Stimulated activated CD4-positive, alpha-beta T cell treated with anti-CD3 and anti-CD28 coated beads, Interleukin-2, amount 100 ng/mL, for 48 hours (primary cell): ENCODE measurements around the gene HNRNPAB.
"Not testable (repeated sequence)": the region's sequence is repeated elsewhere in the genome, so short reads cannot be mapped to it uniquely, and the experiment has no call there.

ENCODE experiments used
- DNase-seq, 2 donors: peaks; one replicate each; pipeline ENCODE4 v3.0.0-alpha.2; 2020

The HNRNPAB gene

GRCh38 chr5:178247481-178248456, 43.4 kb downstream of the HNRNPAB start:
- no peak for DNase-seq

DNA sequence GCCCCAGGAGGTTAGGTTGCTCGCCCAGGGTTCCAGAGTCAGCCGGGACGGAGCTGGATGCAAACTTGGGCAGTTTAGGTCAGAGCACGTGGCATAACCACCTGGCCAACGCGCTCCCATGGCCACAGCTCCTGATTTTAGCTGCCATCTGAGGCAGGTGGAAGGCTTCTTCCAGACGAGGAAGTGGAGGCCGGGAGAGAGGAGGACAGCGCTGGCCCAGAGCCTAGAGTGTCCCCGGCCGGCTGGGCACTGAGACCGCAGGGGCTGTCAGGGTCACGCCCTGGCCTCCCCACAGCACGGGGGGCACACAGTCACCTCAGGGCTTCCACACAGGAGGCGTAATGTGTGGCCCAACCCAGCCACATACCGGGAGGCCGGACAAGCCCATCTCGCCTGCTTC, 44.4 kb downstream of the HNRNPAB start:
- DNase-seq = no peak

DNA sequence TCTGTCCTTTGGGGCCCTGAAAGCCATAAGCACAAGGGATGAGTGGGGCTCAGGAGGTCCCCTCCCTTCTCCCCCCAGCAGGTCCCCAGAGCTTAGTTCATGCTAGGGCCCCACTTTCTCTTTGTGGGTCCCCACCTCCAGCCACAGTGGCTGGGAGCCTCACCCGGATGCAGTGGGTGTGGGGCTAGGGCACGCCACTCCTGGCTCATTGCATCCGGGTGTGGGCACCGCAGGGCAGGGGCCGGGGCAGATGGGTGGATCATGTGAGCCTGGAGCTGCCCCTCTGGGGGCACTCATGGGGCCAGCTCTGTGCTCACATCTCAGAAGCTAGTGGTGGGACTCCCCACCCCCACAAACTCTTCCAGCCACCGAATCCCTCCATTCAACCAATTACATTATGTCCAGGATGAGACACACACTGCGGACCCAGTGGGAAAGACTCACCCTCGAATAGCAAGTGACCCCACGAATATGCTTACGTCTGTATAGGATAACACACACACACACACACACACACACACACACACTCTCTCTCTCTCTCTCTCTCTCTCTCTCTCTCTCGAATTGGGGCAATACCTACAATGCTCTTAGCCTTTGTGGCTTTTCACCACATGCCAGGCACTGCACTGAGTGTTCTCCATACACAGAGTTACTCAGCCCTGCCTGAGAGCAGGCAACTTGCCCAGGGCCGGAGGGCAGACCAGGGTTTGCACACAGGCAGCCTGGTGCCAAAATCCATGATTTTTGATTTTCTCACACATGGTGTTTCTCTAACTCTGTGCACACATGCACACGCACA, 45.1 kb downstream of the HNRNPAB start:
- DNase-seq = no peak

DNA sequence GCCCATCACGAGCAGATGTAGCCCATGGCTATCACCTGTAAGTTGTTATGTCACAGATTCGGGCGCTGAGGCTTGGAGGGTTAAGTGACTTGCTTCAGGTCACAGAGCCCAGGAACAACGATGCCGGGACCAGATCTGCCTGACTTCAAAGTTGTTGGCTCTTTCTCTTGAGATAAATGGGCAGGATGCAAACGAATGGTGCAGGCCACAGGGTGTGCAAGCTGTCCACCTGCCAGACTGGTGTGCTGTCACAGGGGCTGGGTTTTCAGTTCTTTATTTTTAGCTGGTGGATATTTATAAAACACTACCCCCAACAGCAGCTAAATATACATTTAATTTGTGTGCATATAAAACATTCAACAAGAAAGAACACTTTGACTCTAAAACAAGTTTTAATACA, 45.9 kb downstream of the HNRNPAB start:
- no peak for DNase-seq

DNA sequence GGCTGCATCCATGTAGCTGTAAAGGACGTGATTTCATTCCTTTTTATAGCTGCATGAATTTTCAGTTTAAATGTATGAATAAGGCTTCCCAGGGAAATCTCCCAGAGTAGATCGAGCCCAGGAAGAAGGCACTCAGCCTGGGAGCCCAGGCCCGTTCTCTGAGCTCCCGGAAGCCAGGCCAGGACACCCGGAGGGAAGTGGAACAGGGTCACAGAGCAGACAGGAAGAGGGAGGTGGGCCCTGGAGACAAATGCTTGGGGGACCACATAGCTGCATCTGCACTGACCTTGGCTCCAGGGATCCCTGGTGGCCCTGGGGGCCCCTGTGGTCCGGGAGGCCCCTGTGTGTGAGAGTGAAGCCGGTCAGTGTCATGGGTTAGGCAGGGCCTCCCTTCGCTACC, 47.9 kb downstream of the HNRNPAB start:
- DNase-seq = no peak

- not testable (repeated sequence) for DNase-seq
Observed at GRCh38 chr5:178253632-178254031, 49.3 kb downstream of the HNRNPAB start.

DNA sequence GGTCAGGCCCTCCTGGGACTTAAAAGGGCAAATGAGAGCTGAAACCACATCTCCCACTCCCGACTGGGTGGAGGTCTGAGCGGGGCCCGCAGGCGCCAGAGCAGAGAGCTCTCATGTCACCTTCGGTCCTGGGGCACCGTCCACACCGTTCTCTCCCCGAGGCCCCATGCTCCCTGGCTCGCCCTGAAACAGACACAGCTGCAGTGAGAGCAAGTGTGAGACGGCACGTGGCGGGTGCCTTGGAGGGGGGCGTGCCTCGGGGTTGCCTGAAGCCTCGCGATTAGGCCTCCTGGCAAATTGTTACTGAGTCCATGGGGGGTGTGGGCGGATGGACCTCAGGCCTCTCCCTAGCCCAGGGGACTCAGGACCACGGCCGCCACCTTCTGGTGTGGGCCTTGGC, 52.4 kb downstream of the HNRNPAB start:
- DNase-seq = no peak

GRCh38 chr5:178257650-178258049, 53.3 kb downstream of the HNRNPAB start:
- DNase-seq = no peak

DNA sequence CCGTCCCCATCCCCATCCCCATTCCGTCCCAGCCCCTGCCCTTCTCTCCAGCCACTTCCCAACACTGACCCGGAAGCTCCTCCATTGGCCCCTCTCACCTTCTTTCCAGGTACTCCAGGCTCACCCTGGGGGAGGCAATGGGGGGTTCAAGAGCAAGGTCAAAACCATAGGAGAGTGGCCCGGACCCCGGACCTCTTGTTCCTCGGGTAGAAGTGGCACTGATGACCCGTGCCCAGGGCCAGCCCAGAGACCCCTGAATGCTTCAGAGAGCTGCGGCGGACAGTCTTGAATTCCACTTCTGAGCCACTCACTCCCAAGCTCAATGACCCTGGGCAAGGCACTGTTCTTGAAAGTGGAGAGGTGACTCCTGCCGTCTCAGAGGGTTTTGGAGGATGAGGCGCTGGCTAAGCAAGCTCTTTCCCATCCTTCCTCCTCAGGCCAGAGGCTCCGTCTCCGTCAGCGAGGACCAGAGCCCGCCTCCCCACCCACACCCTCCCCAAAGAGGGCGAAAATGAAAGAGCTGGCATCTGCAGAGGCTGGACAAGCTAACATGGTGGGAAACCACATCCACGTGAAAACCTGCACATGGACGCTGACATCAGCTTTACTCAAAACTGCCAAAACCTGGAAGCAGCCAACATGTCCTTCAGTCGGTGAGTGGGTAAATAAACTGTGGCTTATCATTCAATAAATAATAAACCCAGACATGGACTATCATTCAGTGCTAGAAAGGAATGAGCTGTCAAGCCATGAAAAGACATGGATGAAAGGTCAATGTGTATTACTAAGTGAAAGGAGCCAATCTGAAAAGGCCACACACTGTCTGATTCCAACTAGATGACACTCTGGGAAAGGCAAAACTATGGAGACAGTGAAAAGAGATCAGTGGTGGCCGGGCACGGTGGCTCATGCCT, 55.5 kb downstream of the HNRNPAB start:
- DNase-seq = no peak
